Stimulated activated CD4-positive, alpha-beta T cell treated with anti-CD3 and anti-CD28 coated beads, Interleukin-1b, Interleukin-23, amount 100 ng/mL, for 4 hours (primary cell): ENCODE data around the gene TRAF3IP3.

Source experiments
- DNase-seq, 2 donors: peaks; one replicate each; pipeline ENCODE4 v3.0.0-alpha.2; 2020; ENCODE audit warnings: low read depth in 2 of 2

TRAF3IP3 gene

GRCh38 chr1:209738270-209738669 lies 17.6 kb upstream of the TRAF3IP3 start:
- DNase-seq = no peak

GRCh38 chr1:209741193-209741592 lies 14.7 kb upstream of the TRAF3IP3 start:
- DNase-seq = no peak

GRCh38 chr1:209741889-209742288 lies 14.0 kb upstream of the TRAF3IP3 start:
- DNase-seq = no peak

- DNase-seq = no peak
Observed at GRCh38 chr1:209742409-209743144, 13.3 kb upstream of the TRAF3IP3 start.

GRCh38 chr1:209743145-209743482 lies 12.7 kb upstream of the TRAF3IP3 start:
- DNase-seq = no peak

- no peak for DNase-seq
Observed at GRCh38 chr1:209746451-209747165, 9.2 kb upstream of the TRAF3IP3 start.

GRCh38 chr1:209747580-209748262 lies 8.1 kb upstream of the TRAF3IP3 start:
- peak; percentile 70 to 81 for DNase-seq

- no peak for DNase-seq
Observed at GRCh38 chr1:209748620-209749019, 7.2 kb upstream of the TRAF3IP3 start.

GRCh38 chr1:209749205-209749604 lies 6.6 kb upstream of the TRAF3IP3 start:
- no peak for DNase-seq

GRCh38 chr1:209749670-209750323 lies 6.1 kb upstream of the TRAF3IP3 start:
- DNase-seq = no peak

GRCh38 chr1:209751627-209752231 lies 4.1 kb upstream of the TRAF3IP3 start:
- DNase-seq = no peak

- DNase-seq = no peak
Observed at GRCh38 chr1:209752890-209753289, 3.0 kb upstream of the TRAF3IP3 start.

- no peak for DNase-seq
Observed at GRCh38 chr1:209755256-209755655, 597 bp upstream of the TRAF3IP3 start.

GRCh38 chr1:209756615-209757445 lies 977 bp downstream of the TRAF3IP3 start:
- no peak for DNase-seq

- DNase-seq = no peak
Observed at GRCh38 chr1:209758400-209758799, 2.5 kb downstream of the TRAF3IP3 start.

- no peak for DNase-seq
Observed at GRCh38 chr1:209759829-209760359, 4.0 kb downstream of the TRAF3IP3 start.

GRCh38 chr1:209761011-209761635 lies 5.3 kb downstream of the TRAF3IP3 start:
- no peak for DNase-seq

GRCh38 chr1:209766051-209766450 lies 10.2 kb downstream of the TRAF3IP3 start:
- DNase-seq = no peak

- DNase-seq = no peak
Observed at GRCh38 chr1:209767096-209767495, 11.2 kb downstream of the TRAF3IP3 start.

- DNase-seq = no peak
Observed at GRCh38 chr1:209767706-209768105, 11.9 kb downstream of the TRAF3IP3 start.
